ENCODE results near the gene IKZF4.
"Not testable (repeated sequence)": the region's sequence is repeated elsewhere in the genome, so short reads cannot be mapped to it uniquely, and the experiment has no call there.

GRCh38 chr12:56042430-56042813 lies 21.6 kb downstream of the IKZF4 start:
- TF ChIP-seq CTCF (conservative IDR thresholded peaks at IDR 0.05; ENCODE audit: low read depth, low read length); EZH2 (IDR thresholded peaks at IDR 0.05; ENCODE audit: low read length, unreplicated experiment); EZH2phosphoT487 (IDR thresholded peaks at IDR 0.05; ENCODE audit: borderline replicate concordance, low read length): not testable (repeated sequence)

Data from PC-3 (cell line).